CD8-positive, alpha-beta memory T cell (primary cell): ENCODE data around the gene HMCES. TPM values are rescaled to one million over a fixed set of nuclear protein-coding genes. Genes with fewer than 3 reads are reported as not detected.
"Not testable (repeated sequence)": the region's sequence is repeated elsewhere in the genome, so short reads cannot be mapped to it uniquely, and the experiment has no call there.

Experiments
- CTCF ChIA-PET: fragments of 350-600 bp; sonication (Branson Sonifier 250); formaldehyde crosslinking; loops from one replicate; lab custom pipeline; 2021; ENCODE audit warnings: antibody characterized with exemption; lab: Charles Lee
- POLR2A ChIA-PET: fragments of 350-600 bp; sonication (Branson Sonifier 250); formaldehyde crosslinking; loops from one replicate; lab custom pipeline; 2021; ENCODE audit warnings: antibody characterized with exemption; lab: Charles Lee
- DNase-seq, 5 donors: peaks; one replicate each; pipeline versions ENCODE4 v3.0.0 to v3.0.0-alpha.2; 2020 to 2022; ENCODE audit warnings: mixed read lengths in 1 of 5
- H3K27ac ChIP-seq: one replicate; pipeline ENCODE4 v1.7.0; 2013; ENCODE audit warnings: low read depth, mild to moderate bottlenecking, low read length, moderate library complexity
- H3K27me3 ChIP-seq: 2 replicates; pipeline ENCODE4 v1.7.0; 2013; ENCODE audit warnings: low read length, mild to moderate bottlenecking; ENCODE audit not compliant: insufficient read depth, poor library complexity, severe bottlenecking
- H3K36me3 ChIP-seq: 2 replicates; pipeline ENCODE4 v1.7.0; 2013; ENCODE audit warnings: mild to moderate bottlenecking, low read length, moderate library complexity; ENCODE audit not compliant: insufficient read depth
- H3K4me1 ChIP-seq: 2 replicates; pipeline ENCODE4 v1.7.0; 2013; ENCODE audit warnings: mild to moderate bottlenecking, low read length, moderate library complexity; ENCODE audit not compliant: insufficient read depth
- H3K4me3 ChIP-seq: 2 replicates; pipeline ENCODE4 v1.7.0; 2013; ENCODE audit warnings: mild to moderate bottlenecking, low read length
- H3K9me3 ChIP-seq: 2 replicates; pipeline ENCODE4 v1.7.0; 2013; ENCODE audit warnings: mild to moderate bottlenecking, low read length
- H3K27ac Mint-ChIP-seq, 8 donors: one replicate each; pipeline ENCODE4 v1.8.0; 2020 to 2021; ENCODE audit warnings: mixed read lengths in 8 of 8, mild to moderate bottlenecking in 6 of 8, inconsistent platforms in 3 of 8, moderate library complexity in 3 of 8
- H3K27me3 Mint-ChIP-seq, 2 donors: one replicate each; pipeline ENCODE4 v1.8.0; 2020 to 2021; ENCODE audit warnings: mixed read lengths in 2 of 2, mild to moderate bottlenecking in 1 of 2, moderate library complexity in 1 of 2
- H3K36me3 Mint-ChIP-seq, 3 donors: one replicate each; pipeline ENCODE4 v1.8.0; 2020 to 2021; ENCODE audit warnings: mixed read lengths in 3 of 3, inconsistent platforms in 1 of 3, mild to moderate bottlenecking in 1 of 3
- H3K4me1 Mint-ChIP-seq, 3 donors: one replicate each; pipeline ENCODE4 v1.8.0; 2020 to 2021; ENCODE audit warnings: mixed read lengths in 3 of 3, inconsistent platforms in 1 of 3, mild to moderate bottlenecking in 1 of 3
- H3K4me3 Mint-ChIP-seq, 7 donors: one replicate each; pipeline ENCODE4 v1.8.0; 2020 to 2021; ENCODE audit warnings: mixed read lengths in 7 of 7, mild to moderate bottlenecking in 6 of 7, moderate library complexity in 4 of 7, inconsistent platforms in 2 of 7
- H3K9me3 Mint-ChIP-seq, 5 donors: one replicate each; pipeline ENCODE4 v1.8.0; 2020 to 2022; ENCODE audit warnings: mixed read lengths in 5 of 5, mild to moderate bottlenecking in 3 of 5, moderate library complexity in 2 of 5, inconsistent platforms in 1 of 5
- polyA plus RNA-seq: library from polyadenylated mRNA; unstranded; fragments of 300-500 nt; fragmentation: Illumina TruSeq; gene quantifications from one replicate; pipeline ENCODE4 v1.2.3, GENCODE V29; 2021
- total RNA-seq, 2 experiments: library from RNA; stranded (reverse); gene quantifications; one replicate each; pipeline ENCODE4 v1.2.3, GENCODE V29; 2021

Gene HMCES
- total and polyA plus RNA-seq, 3 experiments from 2014 or later = 64.3 to 97.9 (median 64.6) TPM

DNA sequence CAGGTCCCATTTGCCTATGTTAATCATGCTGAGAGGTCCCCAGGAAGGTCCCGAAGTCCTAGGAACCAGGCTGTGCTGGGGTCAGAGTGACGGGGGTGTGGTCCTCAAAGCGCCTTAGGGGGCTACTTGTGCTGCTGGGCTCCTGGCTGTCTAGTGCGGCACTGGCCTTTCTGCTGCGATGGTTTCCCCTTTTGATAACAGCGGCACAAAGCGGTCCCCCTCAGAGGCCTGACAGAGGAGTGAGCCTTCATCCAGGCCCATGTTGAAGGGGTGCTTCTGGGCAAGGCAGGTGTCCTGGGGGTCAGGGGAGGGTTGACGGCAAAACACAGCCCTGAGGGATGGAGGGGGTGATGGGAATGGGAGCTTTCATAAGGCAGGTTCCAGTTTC lies 68.8 kb downstream of the HMCES start:
- POLR2A ChIA-PET = no interaction called here
- H3K9me3 Mint-ChIP-seq = no peaks in the 10 kb centered on the region
- peaks cover 0 to 4% (median 2%) of the 10 kb centered on the region in 3 donors for H3K4me1 Mint-ChIP-seq
- Histone ChIP-seq H3K27me3 (no peaks in the 10 kb centered on the region), H3K9me3 (no peaks in the 10 kb centered on the region), H3K36me3 (no peaks in the 10 kb centered on the region), H3K4me3 (no peak overlapping the region), H3K4me1 (no peaks in the 10 kb centered on the region), H3K27ac (no peak overlapping the region)
- no peaks in the 10 kb centered on the region for H3K36me3 Mint-ChIP-seq
- H3K27me3 Mint-ChIP-seq = peaks cover 31 to 35% of the 10 kb centered on the region in 2 donors
- CTCF ChIA-PET = no interaction called here
- no peak for DNase-seq
- H3K4me3 Mint-ChIP-seq = no peak overlapping the region
- peak overlapping the region in 1 of 8 donors; percentile 74 for H3K27ac Mint-ChIP-seq

GRCh38 chr3:129348734-129349133 lies 70.1 kb downstream of the HMCES start:
- DNase-seq = no peak
- peaks cover 0 to 2% (median under 1%) of the 10 kb centered on the region in 3 donors for H3K4me1 Mint-ChIP-seq
- CTCF ChIA-PET = no interaction called here
- no peak overlapping the region for H3K4me3 Mint-ChIP-seq
- H3K9me3 ChIP-seq = no peaks in the 10 kb centered on the region
- H3K36me3 ChIP-seq = no peaks in the 10 kb centered on the region
- no peaks in the 10 kb centered on the region for H3K9me3 Mint-ChIP-seq
- H3K4me3 ChIP-seq = no peak overlapping the region
- POLR2A ChIA-PET = interaction anchor here (0.5 kb wide), 1 partner anchor 12 kb away, joined by 3 read pairs; no protein-coding TSS in a partner anchor
- H3K4me1 ChIP-seq = no peaks in the 10 kb centered on the region
- H3K27ac ChIP-seq = no peak overlapping the region
- H3K36me3 Mint-ChIP-seq = no peaks in the 10 kb centered on the region
- H3K27ac Mint-ChIP-seq = no peak overlapping the region
- peaks cover 22 to 23% of the 10 kb centered on the region in 2 donors for H3K27me3 Mint-ChIP-seq
- no peaks in the 10 kb centered on the region for H3K27me3 ChIP-seq

DNA sequence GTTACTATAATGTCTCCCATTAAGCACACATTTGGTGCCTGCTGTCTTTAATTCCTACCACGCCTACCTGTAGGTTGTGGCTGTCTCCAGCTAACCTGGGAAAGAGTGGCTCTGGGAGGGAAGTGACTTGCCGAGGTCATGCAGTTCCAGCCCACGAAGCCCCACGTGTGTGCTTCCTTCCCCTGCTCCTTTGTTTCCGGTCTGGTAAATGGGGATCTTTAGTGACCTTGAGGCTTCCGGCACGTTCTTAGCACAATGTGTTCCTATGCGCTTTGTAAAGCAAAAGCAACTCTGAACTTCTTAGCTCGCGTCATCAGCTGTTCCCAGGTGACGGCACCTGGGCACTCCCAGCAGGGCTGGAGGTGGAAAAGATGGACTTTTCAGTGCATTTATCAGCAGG lies 70.5 kb downstream of the HMCES start:
- not testable (repeated sequence) for H3K4me1 Mint-ChIP-seq

DNA sequence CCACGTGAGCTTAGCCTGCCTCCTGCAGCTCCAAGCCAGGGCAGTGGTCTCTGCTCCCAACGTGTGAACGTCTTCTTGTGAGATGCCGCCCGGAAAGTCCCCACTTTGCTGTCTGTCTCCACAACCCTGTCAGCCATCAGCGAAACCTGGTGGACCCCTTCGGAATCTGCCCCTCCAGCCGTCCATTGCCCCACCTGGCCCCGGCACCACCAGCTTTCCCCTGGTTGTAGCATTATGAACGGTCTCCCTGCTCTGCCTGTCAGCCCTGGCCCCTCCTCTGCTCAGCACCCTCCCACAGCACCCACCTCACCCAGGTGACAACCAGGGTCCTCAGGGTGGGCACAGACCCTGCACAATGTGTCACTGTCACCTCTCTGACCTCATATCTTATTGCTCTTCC lies 71.1 kb downstream of the HMCES start:
- DNase-seq = no peak
- Mint-ChIP-seq H3K27ac (no peak overlapping the region), H3K9me3 (no peaks in the 10 kb centered on the region), H3K36me3 (no peaks in the 10 kb centered on the region), H3K4me3 (no peak overlapping the region), H3K4me1 (peaks cover 0 to 2% (median 0%) of the 10 kb centered on the region in 3 donors), H3K27me3 (peaks cover 18 to 21% of the 10 kb centered on the region in 2 donors)
- Histone ChIP-seq H3K4me3 (no peak overlapping the region), H3K27me3 (no peaks in the 10 kb centered on the region), H3K9me3 (no peaks in the 10 kb centered on the region), H3K36me3 (no peaks in the 10 kb centered on the region), H3K4me1 (no peaks in the 10 kb centered on the region), H3K27ac (no peak overlapping the region)
- ChIA-PET POLR2A (no interaction called here), CTCF (interaction anchor here (0.8 kb wide), 1 partner anchor 24 kb away, joined by 3 read pairs; no protein-coding TSS in a partner anchor)

More for the DNA sequence above, 70.5 kb downstream of the HMCES start:
- not testable (repeated sequence) for H3K4me3 Mint-ChIP-seq, H3K27me3 ChIP-seq, H3K4me3 ChIP-seq, H3K9me3 ChIP-seq, H3K27ac ChIP-seq, H3K36me3 Mint-ChIP-seq, H3K36me3 ChIP-seq, H3K27ac Mint-ChIP-seq, H3K4me1 ChIP-seq, H3K9me3 Mint-ChIP-seq, DNase-seq
- H3K27me3 Mint-ChIP-seq = peaks cover 21 to 22% of the 10 kb centered on the region in 2 donors
- ChIA-PET CTCF (interaction anchor here (0.8 kb wide), 1 partner anchor 25 kb away, joined by 3 read pairs; no protein-coding TSS in a partner anchor), POLR2A (interaction anchor here (0.5 kb wide), 1 partner anchor 12 kb away, joined by 3 read pairs; no protein-coding TSS in a partner anchor)

GRCh38 chr3:129352045-129352444 lies 73.4 kb downstream of the HMCES start:
- no peak for DNase-seq
- POLR2A ChIA-PET = no interaction called here

DNA sequence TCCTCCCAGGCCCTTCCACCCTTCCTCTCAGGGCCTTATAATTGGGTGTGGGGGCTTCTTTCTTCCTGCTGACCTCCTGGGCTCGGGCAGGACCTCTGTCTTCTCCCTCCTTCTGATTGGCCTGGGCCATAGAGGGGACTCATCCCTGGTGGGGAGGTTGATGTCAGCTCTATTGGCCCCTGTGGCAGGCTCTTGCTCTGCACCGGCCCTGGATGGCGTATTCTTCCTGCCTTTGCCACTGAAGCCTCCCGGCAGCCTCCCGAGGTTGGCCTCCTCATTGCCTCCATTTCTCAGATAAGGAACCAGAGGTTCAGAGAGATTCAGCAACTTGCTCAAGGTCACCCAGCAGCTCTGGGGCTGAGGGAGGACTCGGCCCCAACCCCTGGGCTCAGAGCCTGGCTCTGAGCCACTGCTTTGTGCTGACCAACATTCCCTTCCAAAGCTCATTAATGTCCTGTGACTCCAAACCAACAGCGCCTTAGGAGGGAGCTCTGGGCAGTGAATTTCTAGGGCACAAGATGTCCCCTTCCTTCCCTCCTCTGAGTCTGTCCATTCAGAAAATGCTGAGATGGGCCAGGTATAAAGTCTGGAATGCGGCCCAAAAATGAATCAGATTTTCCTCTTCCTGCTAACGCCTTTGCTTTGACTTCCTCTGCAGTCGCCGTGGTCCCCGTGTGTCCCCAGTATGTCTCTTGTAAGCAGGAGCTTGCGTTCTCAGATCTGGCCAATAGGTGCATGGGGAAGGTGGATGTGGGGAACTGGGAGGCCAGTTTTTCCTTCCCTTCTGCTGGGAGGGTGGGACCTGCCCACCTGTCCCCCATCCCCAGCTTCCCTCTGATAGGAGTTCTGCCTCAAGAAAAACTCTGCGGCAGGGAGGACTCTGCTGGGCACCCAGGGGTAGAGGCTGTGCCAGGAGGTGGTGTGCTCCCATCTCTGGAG lies 74.2 kb downstream of the HMCES start:
- DNase-seq = no peak
- H3K9me3 ChIP-seq = no peaks in the 10 kb centered on the region
- CTCF ChIA-PET = no interaction called here
- no peaks in the 10 kb centered on the region for H3K36me3 ChIP-seq
- H3K4me3 ChIP-seq = no peak overlapping the region
- POLR2A ChIA-PET = no interaction called here
- Mint-ChIP-seq H3K9me3 (no peaks in the 10 kb centered on the region), H3K4me1 (no peaks in the 10 kb centered on the region), H3K36me3 (no peaks in the 10 kb centered on the region), H3K27ac (no peak overlapping the region), H3K4me3 (no peak overlapping the region), H3K27me3 (peaks cover 10 to 11% of the 10 kb centered on the region in 2 donors)
- H3K27ac ChIP-seq = no peak overlapping the region
- no peaks in the 10 kb centered on the region for H3K27me3 ChIP-seq
- H3K4me1 ChIP-seq = no peaks in the 10 kb centered on the region

More at GRCh38 chr3:129352045-129352444, 73.4 kb downstream of the HMCES start:
- Histone ChIP-seq H3K27me3 (no peaks in the 10 kb centered on the region), H3K9me3 (no peaks in the 10 kb centered on the region), H3K27ac (no peak overlapping the region), H3K4me1 (no peaks in the 10 kb centered on the region), H3K4me3 (no peak overlapping the region), H3K36me3 (no peaks in the 10 kb centered on the region)
- peaks cover 8 to 15% of the 10 kb centered on the region in 2 donors for H3K27me3 Mint-ChIP-seq
- H3K9me3 Mint-ChIP-seq = no peaks in the 10 kb centered on the region
- no peak overlapping the region for H3K4me3 Mint-ChIP-seq
- peaks cover 0 to under 1% (median 0%) of the 10 kb centered on the region in 3 donors for H3K4me1 Mint-ChIP-seq
- H3K27ac Mint-ChIP-seq = peak overlapping the region in 1 of 8 donors; percentile 13
- H3K36me3 Mint-ChIP-seq = no peaks in the 10 kb centered on the region
- CTCF ChIA-PET = no interaction called here

DNA sequence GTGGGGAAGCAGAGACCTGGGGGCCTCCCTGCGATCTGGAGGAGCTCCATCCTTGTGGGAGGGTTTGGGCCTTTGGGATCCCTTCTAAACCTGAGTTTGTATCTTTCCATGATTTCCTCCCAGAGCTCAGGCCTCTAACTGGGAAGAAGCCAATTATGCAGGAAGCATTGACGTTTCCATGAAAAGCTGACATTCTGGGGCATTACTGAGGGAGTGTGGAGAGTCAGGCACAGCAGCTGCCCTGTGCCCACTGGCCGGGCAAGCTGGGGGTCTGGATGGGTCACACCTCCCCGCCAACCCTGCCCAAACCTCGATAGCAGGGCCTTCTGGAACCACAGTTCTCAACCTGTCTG lies 74.9 kb downstream of the HMCES start:
- CTCF ChIA-PET = no interaction called here
- Mint-ChIP-seq H3K4me1 (no peaks in the 10 kb centered on the region), H3K27ac (peak overlapping the region in 1 of 8 donors; percentile 21), H3K4me3 (no peak overlapping the region), H3K9me3 (no peaks in the 10 kb centered on the region), H3K27me3 (peaks cover 7 to 10% of the 10 kb centered on the region in 2 donors), H3K36me3 (no peaks in the 10 kb centered on the region)
- DNase-seq = no peak
- Histone ChIP-seq H3K4me1 (no peaks in the 10 kb centered on the region), H3K9me3 (no peaks in the 10 kb centered on the region), H3K27me3 (no peaks in the 10 kb centered on the region), H3K36me3 (no peaks in the 10 kb centered on the region), H3K4me3 (no peak overlapping the region), H3K27ac (no peak overlapping the region)
- POLR2A ChIA-PET = no interaction called here
